COR-L47 (cell line): ENCODE results near the gene NKX2-3.

Source experiments
- DNase-seq: peaks from one replicate; lab custom pipeline; 2025; lab: John Stamatoyannopoulos, UW

The NKX2-3 gene

GRCh38 chr10:99526861-99527504 is 5.8 kb upstream of the NKX2-3 start:
- no peak for DNase-seq

- DNase-seq = no peak
Observed at GRCh38 chr10:99527526-99528493, 4.9 kb upstream of the NKX2-3 start.

DNA sequence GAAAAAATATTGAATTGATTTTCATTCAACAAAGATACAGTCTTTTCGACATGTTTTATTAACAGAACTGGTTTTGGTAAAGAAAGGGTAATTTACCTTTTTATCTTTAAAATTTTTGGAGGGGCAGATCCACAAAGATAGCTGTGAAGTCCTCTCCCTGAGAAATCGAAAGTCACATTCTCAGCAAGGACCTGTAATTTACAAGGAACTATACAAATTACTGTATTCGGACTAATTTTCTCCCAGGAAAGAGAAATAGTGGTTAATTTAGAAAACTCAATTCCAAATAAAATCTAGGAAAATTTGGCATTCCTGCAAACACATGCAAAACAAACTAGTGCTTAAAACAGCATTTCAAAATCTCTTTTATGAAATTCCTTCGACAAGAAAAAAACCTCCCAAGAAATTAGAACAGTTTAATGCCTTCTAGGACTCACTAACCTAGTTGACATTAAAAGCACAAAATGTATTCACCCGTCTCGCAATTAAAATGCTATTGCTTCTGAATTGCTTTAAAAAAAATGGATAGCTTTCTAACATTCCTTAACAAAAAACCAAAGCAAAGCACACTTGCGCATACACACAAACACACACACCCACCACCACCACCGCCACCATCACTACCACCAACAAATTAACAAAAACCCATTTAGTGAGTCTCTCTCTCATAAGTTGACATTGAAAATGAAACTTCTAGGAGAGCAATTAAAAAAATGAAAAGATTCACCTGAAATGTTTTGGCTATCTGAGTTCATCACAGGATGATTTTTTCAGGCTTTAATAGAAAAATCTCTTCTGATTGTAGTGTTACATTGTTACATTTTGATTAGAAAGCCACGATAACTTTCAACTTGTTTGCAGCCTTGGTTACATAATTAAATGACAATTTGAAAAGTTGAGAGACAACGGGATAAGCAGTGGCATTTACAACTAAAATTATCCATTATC is 4.0 kb upstream of the NKX2-3 start:
- no peak for DNase-seq

- no peak for DNase-seq
Observed at GRCh38 chr10:99529591-99530107, 3.1 kb upstream of the NKX2-3 start.

GRCh38 chr10:99530108-99531025 is 2.4 kb upstream of the NKX2-3 start:
- no peak for DNase-seq

DNA sequence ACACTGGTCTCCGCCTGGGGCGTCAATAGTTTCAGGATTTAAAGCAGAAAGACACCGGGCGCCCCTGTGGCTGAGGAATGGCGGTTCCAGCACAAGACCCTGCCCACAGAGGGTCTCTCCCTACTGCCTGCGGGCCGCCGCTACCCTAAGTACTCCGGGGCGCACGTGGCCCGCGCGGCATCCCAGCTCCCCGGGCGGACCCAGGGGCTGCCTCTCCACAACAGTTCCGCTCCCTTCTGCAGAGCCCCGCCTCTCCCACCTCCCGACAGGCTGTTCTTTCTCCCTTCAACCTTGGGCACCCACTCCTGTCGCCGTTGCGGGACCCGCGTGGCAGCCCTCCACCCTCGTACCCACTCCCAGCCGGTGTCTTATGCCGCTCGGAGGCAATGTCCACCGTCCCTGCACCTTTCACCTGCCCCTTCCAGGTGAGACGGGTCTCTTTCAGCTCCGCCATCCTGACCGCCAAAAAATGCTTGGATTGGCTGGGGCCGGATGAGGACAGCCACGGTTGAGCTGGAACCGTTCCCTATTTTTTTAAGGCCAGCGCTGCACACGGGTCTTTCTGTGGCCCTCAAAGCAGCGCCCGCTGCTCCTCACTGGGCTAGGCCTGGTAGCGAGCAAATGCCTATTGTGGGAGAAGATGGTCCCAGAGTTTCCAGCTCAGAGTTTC is 1.6 kb upstream of the NKX2-3 start:
- DNase-seq = no peak

DNA sequence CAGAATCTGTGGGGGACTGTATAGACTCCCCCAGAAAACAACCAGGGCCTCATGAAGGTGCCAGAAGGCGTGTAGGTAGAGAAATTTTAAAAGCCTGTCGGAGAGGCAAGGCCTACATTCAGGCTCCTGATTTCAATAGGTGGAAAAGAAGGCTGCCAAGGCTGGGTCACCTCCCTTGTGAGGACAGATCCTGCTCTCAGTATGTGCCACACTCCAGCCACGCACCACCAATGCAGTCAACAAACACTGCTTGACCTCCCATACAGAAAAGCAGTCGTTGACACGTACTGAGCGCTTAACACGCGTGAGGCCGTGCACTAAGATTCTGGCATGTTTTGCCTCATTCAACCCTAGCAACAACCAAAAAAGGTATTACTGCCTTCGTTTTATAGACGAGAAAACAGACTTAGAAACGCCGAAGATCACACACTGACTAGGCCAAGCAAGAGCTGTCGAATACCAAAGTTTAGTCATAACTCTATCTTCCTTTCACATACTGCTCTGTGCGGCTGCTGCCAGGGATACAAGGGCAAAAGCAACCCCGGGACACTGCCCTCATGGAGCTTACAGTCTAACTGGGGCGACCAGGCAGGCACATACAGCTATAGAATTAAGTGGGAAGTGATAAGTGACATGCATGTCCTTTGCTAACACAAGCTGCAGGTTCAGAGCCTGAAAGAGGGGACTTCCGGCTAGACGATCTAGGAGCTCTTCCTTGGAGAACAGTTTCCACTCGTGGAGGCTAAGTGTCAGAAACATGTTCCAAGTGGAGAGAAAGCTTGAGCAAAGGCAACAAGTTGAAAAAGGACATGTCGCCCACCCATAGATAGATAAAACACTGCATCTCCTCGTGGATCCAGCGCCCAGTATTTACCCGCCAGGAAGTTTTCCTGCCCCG is 797 bp upstream of the NKX2-3 start:
- no peak for DNase-seq

DNA sequence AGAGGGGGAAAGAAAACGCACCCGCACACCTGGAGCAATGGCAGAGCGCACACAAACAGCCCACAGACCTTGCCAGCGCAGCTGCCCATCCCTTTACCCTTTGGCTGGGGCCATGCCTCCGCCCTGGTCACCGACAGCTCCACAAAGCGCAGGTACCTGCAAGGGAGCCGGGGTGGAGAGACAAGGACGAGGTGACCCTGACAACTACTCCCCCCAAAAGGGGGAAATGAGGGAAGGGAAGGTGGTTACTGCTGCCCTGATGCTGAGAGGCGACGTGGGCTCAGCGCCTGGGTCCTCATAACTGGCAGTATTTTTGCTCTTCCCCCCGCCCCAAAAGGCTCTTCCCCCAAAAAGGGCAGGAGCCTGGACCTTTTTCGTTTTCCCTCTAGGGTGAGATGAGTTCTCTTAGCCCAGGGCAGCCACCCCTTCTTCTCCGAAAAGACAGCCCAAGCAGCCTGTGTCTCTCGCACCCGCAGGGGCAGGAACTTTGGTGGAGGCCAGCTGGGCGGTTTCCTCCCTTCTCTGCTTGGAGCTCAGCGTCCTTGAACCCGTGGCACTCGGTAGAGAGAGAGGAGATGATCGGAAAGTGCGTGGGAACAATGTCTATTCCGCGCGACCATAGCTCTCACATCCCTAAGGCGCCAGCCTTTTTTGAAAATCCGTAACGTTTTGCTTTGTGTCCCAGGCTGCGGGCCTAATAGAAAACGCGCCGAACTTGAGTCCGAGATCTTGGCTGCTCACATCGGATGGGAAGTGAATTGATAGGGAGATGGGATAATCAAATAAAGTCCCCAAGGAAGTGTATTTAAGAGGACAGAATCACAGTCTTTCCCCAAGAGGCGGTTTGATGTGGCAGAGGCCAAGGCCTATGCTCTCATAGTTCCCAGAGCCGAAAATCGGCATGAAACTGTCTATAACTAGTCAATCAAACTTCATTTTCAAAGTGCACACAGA is 1.0 kb downstream of the NKX2-3 start:
- no peak for DNase-seq

DNA sequence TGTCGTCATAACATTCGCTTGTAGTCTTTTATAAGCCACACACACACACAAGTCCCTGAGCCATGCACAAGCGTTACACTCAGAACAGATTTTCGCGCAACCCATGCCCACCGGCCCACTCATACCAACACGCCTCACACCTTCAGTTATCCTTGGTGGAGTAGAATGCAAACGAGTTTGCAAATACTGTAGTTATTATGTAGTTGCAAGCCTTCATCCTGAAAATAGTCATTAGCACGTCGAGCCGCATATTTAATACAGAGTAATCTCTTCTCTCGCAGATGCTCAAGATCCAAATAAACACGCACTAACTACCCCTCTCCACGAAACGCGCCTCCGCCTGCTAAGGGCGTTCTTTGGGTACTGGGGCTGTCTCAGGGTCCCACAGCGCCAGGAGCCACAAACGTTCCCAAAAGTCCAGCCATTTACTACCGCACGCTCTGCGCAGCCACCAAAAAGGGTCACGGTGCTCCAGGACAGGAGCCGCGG is 1.8 kb downstream of the NKX2-3 start:
- no peak for DNase-seq

- no peak for DNase-seq
Observed at GRCh38 chr10:99534939-99535763, 2.4 kb downstream of the NKX2-3 start.

- no peak for DNase-seq
Observed at GRCh38 chr10:99535764-99536337, 3.1 kb downstream of the NKX2-3 start.

GRCh38 chr10:99536338-99537085 is 3.8 kb downstream of the NKX2-3 start:
- no peak for DNase-seq

- DNase-seq = no peak
Observed at GRCh38 chr10:99537086-99537988, 4.6 kb downstream of the NKX2-3 start.

DNA sequence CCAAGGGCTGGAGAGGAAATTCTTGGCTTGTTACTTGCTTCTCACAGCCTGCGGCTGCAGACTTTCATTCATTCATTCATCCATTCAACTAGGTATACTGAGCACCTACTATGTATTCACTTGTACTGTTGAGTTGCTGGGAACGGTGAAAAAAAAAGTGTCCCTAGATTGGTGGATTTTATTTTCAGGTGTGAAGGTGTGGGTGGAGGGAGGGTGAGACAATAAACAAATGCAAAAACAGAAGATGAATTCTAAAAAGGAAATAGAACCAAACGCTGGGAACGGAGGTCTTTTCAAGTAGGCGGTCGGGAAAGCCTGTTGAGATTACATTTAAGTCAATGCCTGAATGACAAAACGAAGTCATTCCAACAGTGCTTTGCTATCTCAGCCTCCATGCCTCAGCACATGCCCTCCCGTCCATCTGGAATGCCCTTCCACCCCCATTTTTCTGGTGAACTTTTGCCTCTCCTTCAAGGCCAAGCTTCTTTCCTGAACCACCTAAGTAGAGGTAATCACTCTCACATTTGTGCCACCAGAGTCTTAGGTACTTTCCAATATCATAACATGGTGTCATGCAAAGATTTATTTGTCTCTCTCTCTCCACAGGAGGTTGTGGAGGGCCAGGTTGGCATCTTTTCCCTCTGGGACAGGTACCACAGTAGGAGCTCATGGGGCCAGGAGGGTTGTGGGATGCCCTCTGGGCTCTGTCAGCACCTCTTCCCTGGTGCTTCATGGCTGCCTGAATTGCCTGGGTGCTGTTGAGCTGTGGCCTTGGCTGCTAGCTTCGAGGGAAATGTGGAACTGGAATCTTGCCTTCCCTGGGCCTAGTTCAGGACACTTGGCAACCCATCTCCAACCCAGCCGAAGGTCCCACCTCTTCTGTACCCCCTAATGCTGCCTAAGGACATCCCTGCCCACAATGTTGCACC is 5.5 kb downstream of the NKX2-3 start:
- DNase-seq = no peak
